HG03095 (cell line): ENCODE data around the gene BCL11A.

Experiments used
- ATAC-seq: cut with Tn5 transposase; IDR thresholded peaks from one replicate; pipeline ENCODE4 v1.9.1; 2021; ENCODE audit warnings: moderate library complexity; ENCODE audit not compliant: unreplicated experiment

The BCL11A gene

DNA sequence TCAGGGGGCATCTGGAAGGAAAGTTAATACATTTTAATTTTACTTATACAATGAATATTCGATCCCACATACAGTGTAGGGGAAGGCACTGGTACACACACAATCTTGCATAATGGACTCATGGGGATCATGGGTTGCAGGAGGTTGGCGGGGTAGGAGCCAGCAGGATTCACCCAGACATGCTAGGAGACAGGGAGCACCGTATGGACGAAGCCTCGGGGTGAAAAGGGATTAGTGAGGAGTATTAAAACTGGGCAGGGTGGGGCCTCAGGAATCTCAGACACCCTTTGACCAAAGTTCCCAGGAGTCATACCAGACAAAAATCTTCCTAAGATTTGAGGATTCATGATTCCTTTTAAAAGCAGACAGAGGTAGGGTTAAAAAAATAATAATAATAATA lies 140.8 kb downstream of the BCL11A start:
- no peak for ATAC-seq

DNA sequence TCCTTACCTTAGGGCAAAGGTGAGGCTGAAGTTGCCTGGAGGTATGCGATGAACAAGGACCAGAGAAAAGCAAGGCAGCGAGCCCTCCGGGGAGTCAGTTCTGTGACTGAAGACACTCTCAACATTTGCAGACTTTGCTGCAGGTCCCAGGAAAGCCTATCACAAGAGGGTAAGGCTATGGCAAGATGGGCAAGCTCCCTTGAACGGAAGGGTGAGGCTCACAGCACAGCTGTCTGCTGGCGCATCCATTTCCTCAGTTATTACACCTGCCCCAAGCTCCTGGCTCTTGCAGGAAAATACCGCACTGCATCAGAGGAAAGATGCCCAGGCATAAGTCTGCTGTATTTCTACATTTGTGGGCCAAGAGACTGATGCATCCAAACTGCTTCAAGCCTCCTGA lies 141.4 kb downstream of the BCL11A start:
- ATAC-seq = no peak

- no peak for ATAC-seq
Measured at GRCh38 chr2:60411295-60411694, 142.2 kb downstream of the BCL11A start.

- no peak for ATAC-seq
Measured at GRCh38 chr2:60410456-60411146, 142.9 kb downstream of the BCL11A start.

GRCh38 chr2:60409531-60409871 lies 144.0 kb downstream of the BCL11A start:
- no peak for ATAC-seq

DNA sequence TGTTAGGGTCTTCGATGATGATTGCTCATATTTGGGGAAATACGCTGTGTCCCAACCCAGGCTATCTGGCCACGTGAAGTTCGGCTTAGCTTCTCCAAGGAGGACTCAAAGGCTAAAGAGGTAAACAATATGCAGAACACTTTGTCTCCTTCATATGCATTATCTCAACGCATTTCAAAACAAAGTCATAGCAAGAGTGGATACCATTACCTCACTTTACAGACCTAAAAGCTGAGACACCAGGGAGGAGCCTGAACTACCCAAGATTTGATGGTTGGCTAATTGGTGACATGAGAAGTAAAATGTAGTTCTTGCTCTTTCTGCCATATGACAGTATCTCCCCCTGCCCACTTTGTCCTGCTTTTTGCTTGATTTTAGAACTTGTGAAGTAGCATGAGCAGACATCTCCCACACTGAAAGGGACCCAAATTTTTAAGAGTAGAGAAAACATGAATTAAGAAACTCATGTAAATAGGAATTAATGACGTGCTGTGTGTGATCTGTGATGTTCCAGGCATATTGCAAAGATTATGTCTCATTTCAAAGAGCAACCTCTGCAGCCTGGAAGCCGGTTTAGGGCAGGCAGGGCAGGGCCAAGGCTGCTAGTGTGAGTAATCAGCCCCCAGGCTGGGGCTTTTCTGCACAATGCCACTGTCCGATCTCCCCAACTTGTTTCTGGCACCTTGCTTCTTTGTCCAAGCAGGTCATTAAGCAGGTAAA lies 144.5 kb downstream of the BCL11A start:
- no peak for ATAC-seq

- ATAC-seq = no peak
Measured at GRCh38 chr2:60408207-60408606, 145.2 kb downstream of the BCL11A start.

DNA sequence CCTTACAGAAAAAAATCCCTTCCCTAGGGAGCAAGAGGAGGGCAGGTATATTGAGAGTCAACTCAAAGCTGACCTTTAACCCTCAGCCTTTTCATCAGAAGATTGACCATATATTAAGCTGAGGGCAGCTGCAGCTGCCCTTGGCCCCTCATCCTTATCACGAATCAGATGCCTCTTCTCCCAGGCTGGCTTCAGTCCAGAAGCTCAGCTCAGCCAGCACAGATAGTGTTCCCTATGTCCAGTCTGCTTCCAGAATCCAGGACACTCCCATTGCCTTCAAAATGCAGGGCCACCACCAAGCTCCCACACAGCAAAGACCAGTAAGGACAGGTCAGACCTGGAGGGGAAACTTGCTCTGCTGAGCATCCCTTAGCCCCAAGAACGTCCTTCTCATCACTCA lies 146.1 kb downstream of the BCL11A start:
- ATAC-seq = no peak

- ATAC-seq = no peak
Measured at GRCh38 chr2:60406192-60406591, 147.3 kb downstream of the BCL11A start.

DNA sequence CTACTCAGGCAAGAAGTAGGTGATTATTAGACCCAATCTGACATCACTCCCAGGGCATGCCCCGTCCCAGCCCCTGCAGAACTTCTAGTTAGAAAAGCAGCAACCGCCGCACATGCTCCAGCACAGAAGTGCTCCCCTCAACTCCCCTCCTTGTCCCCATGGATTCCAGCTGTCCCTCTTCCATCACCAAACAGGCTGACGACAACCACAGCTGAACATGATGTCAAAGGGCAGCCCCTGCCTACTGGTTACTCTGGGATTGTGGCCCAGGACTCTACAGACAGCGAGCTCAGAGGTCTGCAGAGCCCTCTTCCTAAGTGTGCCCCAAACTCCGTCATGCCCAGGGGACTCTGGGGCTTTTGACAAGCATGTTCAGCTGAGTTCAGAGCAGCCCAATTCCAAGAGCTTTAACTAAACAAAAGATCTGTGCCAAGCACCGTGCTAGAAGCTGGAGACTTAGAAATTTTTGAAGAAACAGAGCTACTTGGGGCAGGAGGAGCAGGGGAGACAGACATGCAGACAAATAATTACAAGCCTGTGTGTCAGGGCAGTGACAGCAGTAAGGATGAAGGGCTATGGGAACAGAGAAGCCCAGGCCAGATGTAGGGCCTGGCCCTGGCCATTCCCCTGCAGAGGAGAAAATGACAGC lies 148.1 kb downstream of the BCL11A start:
- no peak for ATAC-seq
